ENCODE measurements around the gene CAMSAP1. TPM values are rescaled to one million over a fixed set of nuclear protein-coding genes. Genes with fewer than 3 reads are reported as not detected.
"Not testable (repeated sequence)": the region's sequence is repeated elsewhere in the genome, so short reads cannot be mapped to it uniquely, and the experiment has no call there.

Gene CAMSAP1
- polyA plus RNA-seq, 4 donors, result 1.6 to 6.7 (median 3.2) TPM

DNA sequence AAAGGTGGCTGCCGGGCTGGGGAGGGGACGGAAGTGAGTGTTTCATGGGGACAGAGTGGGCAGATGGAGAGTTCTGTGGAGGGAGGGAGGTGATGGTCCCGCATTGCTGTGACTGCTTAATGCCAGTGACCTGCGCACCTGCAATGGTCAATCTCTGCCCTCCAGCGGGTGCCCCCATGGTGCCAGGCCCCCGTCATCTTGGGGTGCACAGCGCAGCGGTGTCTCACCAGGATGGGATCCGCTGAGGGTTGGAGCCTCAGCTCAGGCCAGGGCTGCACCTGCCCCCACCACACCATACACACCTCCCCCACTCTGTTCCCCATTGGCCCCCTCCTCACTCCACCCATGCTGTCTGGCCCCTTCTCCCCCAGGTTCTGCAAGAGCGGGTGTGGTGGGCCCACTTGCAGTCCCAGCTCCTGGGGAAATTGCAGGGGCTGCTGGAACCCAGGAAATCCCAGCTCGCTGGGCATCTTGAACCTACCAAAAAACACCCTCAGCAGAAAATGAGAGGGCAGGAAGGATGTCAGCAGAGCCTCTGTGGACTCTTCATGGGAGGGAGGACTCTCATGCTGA lies 12.1 kb upstream of the CAMSAP1 start:
- WGBS, 3 donors, result 95 to 99% (median 98%) methylated on average over 10 to 11 of the region's 11 CpGs
- FAIRE-seq (no peak), DNase-seq (no peak)

DNA sequence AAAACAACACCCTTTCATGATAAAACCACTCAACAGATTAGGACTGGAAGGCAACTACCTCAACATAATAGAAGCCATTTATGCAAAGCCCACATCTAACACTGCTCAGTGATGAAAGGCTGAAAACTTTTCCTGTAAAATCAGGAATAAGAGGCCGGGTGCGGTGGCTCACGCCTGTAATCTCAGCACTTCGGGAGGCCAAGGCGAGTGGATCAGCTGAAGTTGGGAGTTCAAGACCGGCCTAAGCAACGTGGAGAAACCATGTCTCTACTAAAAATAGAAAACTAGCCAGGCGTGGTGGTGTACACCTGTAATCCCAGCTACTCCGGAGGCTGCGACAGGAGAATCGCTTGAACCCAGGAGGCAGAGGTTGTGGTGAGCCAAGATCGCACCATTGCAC lies 8.9 kb upstream of the CAMSAP1 start:
- not testable (repeated sequence) for FAIRE-seq, DNase-seq
- 94 to 98% (median 94%) methylated on average over 12 of the region's 12 CpGs for WGBS, 3 donors

More for the DNA sequence above, 12.1 kb upstream of the CAMSAP1 start:
- H3K36me3 ChIP-seq (ENCODE audit: control insufficient read depth in 3 of 3, insufficient read depth in 2 of 3, low read depth in 1 of 3, low read length in 3 of 3), result peaks cover 2 to 15% (median 14%) of the 10 kb centered on the region in 3 donors
- H3K4me1 ChIP-seq (ENCODE audit: control insufficient read depth in 3 of 3, insufficient read depth in 2 of 3, low read depth in 1 of 3, low read length in 2 of 3), result no peaks in the 10 kb centered on the region
- H3K4me3 ChIP-seq (ENCODE audit: low read depth in 1 of 3, low read length in 3 of 3), result no peak overlapping the region
- peaks cover 0 to 49% of the 10 kb centered on the region in 2 donors for H3K9me3 ChIP-seq (ENCODE audit: control insufficient read depth in 2 of 2, insufficient read depth in 1 of 2, low read depth in 1 of 2, low read length in 1 of 2)
- no peak overlapping the region for H3K27ac ChIP-seq (ENCODE audit: low read depth in 1 of 3, low read length in 2 of 3)
- no peaks in the 10 kb centered on the region for H3K27me3 ChIP-seq (ENCODE audit: control insufficient read depth in 3 of 3, insufficient read depth in 3 of 3, low read length in 3 of 3)

DNA sequence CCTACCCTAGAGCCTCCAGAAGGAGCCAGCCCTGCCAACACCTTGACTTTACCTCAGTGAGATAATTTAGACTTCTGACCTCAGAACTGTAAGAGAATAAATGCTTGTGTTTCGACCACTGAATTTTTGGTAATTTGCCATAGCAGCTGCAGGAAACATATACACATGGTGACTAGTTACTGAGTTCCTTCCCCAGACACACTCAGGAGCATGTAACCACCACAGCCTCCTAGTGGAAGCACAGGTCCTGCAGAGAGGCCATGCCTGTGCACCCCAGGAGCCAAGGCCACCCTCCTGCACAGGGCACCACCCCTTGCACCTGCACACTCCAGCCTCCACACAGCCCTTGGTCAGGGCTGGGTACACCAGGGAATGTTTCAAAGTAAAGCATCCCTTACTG lies 7.6 kb upstream of the CAMSAP1 start:
- Histone ChIP-seq H3K36me3 (ENCODE audit: control insufficient read depth in 3 of 3, insufficient read depth in 2 of 3, low read depth in 1 of 3, low read length in 3 of 3) (peaks cover 7 to 35% (median 21%) of the 10 kb centered on the region in 3 donors), H3K27ac (ENCODE audit: low read depth in 1 of 3, low read length in 2 of 3) (no peak overlapping the region), H3K4me1 (ENCODE audit: control insufficient read depth in 3 of 3, insufficient read depth in 2 of 3, low read depth in 1 of 3, low read length in 2 of 3) (no peaks in the 10 kb centered on the region), H3K9me3 (ENCODE audit: control insufficient read depth in 2 of 2, insufficient read depth in 1 of 2, low read depth in 1 of 2, low read length in 1 of 2) (peaks cover 0 to 81% of the 10 kb centered on the region in 2 donors), H3K27me3 (ENCODE audit: control insufficient read depth in 3 of 3, insufficient read depth in 3 of 3, low read length in 3 of 3) (no peaks in the 10 kb centered on the region), H3K4me3 (ENCODE audit: low read depth in 1 of 3, low read length in 3 of 3) (no peak overlapping the region)
- 94 to 100% (median 95%) methylated on average over 1 of the region's 1 CpG for WGBS, 3 donors
- FAIRE-seq (no peak), DNase-seq (no peak)

More for the DNA sequence above, 8.9 kb upstream of the CAMSAP1 start:
- not testable (repeated sequence) for H3K4me3 ChIP-seq (ENCODE audit: low read depth in 1 of 3, low read length in 3 of 3); H3K4me1 ChIP-seq (ENCODE audit: control insufficient read depth in 3 of 3, insufficient read depth in 2 of 3, low read depth in 1 of 3, low read length in 2 of 3); H3K27ac ChIP-seq (ENCODE audit: low read depth in 1 of 3, low read length in 2 of 3); H3K27me3 ChIP-seq (ENCODE audit: control insufficient read depth in 3 of 3, insufficient read depth in 3 of 3, low read length in 3 of 3)
- H3K36me3 ChIP-seq (ENCODE audit: control insufficient read depth in 3 of 3, insufficient read depth in 2 of 3, low read depth in 1 of 3, low read length in 3 of 3), result peaks cover 7 to 29% (median 21%) of the 10 kb centered on the region in 3 donors
- H3K9me3 ChIP-seq (ENCODE audit: control insufficient read depth in 2 of 2, insufficient read depth in 1 of 2, low read depth in 1 of 2, low read length in 1 of 2), result peaks cover 0 to 78% of the 10 kb centered on the region in 2 donors

DNA sequence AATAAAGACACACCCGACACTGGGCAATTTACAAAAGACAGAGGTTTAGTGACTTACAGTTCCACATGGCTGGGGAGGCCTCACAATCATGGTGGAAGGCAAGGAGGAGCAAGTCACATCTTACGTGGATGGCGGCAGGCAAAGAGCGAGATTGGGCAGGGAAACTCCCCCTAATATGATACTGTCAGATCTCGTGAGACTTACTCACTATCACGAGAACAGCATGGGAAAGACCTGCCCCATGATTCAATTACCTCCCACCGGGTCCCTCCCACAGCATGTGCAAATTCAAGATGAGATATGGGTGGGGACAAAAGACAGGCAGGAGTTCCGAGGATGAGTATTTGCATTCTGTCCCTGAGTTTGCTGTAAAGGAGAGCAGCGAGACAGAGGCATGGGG lies 3.9 kb upstream of the CAMSAP1 start:
- not testable (repeated sequence) for H3K4me3 ChIP-seq (ENCODE audit: low read depth in 1 of 3, low read length in 3 of 3); H3K27ac ChIP-seq (ENCODE audit: low read depth in 1 of 3, low read length in 2 of 3); H3K27me3 ChIP-seq (ENCODE audit: control insufficient read depth in 3 of 3, insufficient read depth in 3 of 3, low read length in 3 of 3); DNase-seq; H3K4me1 ChIP-seq (ENCODE audit: control insufficient read depth in 3 of 3, insufficient read depth in 2 of 3, low read depth in 1 of 3, low read length in 2 of 3); FAIRE-seq
- WGBS, 3 donors, result 95 to 98% (median 95%) methylated on average over 9 of the region's 9 CpGs
- Histone ChIP-seq H3K9me3 (ENCODE audit: control insufficient read depth in 2 of 2, insufficient read depth in 1 of 2, low read depth in 1 of 2, low read length in 1 of 2) (peaks cover 0 to 62% of the 10 kb centered on the region in 2 donors), H3K36me3 (ENCODE audit: control insufficient read depth in 3 of 3, insufficient read depth in 2 of 3, low read depth in 1 of 3, low read length in 3 of 3) (peaks cover 7 to 35% (median 21%) of the 10 kb centered on the region in 3 donors)

DNA sequence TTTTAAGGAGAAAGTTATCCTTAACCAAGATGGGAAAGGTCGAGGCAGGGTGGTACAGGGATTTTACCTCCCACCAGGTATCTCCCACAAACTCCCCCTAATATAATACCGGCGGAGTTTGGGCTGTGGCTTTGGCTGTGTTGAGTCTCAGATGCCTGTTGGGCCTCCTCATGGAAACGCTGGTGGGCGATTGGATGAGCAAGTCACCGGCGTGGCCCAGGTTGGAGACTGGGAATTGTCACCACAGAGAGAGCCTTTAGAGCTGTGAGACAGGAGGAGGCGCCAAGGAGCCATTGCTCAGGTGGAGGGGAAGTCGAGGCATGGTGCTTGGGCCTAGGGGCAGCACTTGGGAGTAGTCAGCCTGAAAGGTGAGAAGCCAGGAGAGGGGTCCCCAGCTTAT lies 3.4 kb upstream of the CAMSAP1 start:
- Histone ChIP-seq H3K36me3 (ENCODE audit: control insufficient read depth in 3 of 3, insufficient read depth in 2 of 3, low read depth in 1 of 3, low read length in 3 of 3) (peaks cover 6 to 34% (median 17%) of the 10 kb centered on the region in 3 donors), H3K9me3 (ENCODE audit: control insufficient read depth in 2 of 2, insufficient read depth in 1 of 2, low read depth in 1 of 2, low read length in 1 of 2) (peaks cover 0 to 61% of the 10 kb centered on the region in 2 donors), H3K27ac (ENCODE audit: low read depth in 1 of 3, low read length in 2 of 3) (no peak overlapping the region), H3K4me3 (ENCODE audit: low read depth in 1 of 3, low read length in 3 of 3) (no peak overlapping the region), H3K4me1 (ENCODE audit: control insufficient read depth in 3 of 3, insufficient read depth in 2 of 3, low read depth in 1 of 3, low read length in 2 of 3) (peaks cover 2 to 13% (median 9%) of the 10 kb centered on the region in 3 donors), H3K27me3 (ENCODE audit: control insufficient read depth in 3 of 3, insufficient read depth in 3 of 3, low read length in 3 of 3) (no peaks in the 10 kb centered on the region)
- WGBS, 3 donors, result 97 to 99% (median 98%) methylated on average over 9 of the region's 9 CpGs
- DNase-seq, result no peak
- FAIRE-seq, result no peak

DNA sequence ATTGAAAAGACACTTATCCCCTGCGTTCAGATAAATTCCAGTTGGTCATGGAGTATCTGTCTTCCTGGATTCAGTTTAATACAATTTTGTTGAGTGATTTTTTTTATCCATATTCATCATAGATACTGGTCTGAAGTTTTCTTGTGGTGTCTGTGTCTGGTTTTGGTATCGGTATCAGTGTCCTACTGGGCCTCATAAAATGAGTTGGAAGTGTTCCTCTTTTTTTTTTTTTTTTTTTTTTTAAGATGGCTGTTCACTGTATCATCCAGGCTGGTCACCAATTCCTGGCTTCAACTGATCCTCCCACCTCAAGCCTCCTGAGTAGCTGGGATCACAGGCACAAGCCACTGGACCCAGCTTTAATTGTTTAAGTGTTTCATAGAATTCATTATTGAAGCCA lies 2.9 kb upstream of the CAMSAP1 start:
- FAIRE-seq (no peak), DNase-seq (no peak)
- Histone ChIP-seq H3K27me3 (ENCODE audit: control insufficient read depth in 3 of 3, insufficient read depth in 3 of 3, low read length in 3 of 3) (no peaks in the 10 kb centered on the region), H3K9me3 (ENCODE audit: control insufficient read depth in 2 of 2, insufficient read depth in 1 of 2, low read depth in 1 of 2, low read length in 1 of 2) (peaks cover 0 to 58% of the 10 kb centered on the region in 2 donors), H3K36me3 (ENCODE audit: control insufficient read depth in 3 of 3, insufficient read depth in 2 of 3, low read depth in 1 of 3, low read length in 3 of 3) (peaks cover 6 to 34% (median 11%) of the 10 kb centered on the region in 3 donors), H3K4me1 (ENCODE audit: control insufficient read depth in 3 of 3, insufficient read depth in 2 of 3, low read depth in 1 of 3, low read length in 2 of 3) (peaks cover 2 to 18% (median 15%) of the 10 kb centered on the region in 3 donors), H3K4me3 (ENCODE audit: low read depth in 1 of 3, low read length in 3 of 3) (no peak overlapping the region), H3K27ac (ENCODE audit: low read depth in 1 of 3, low read length in 2 of 3) (no peak overlapping the region)
- 79 to 98% (median 88%) methylated on average over 2 of the region's 2 CpGs for WGBS, 3 donors

DNA sequence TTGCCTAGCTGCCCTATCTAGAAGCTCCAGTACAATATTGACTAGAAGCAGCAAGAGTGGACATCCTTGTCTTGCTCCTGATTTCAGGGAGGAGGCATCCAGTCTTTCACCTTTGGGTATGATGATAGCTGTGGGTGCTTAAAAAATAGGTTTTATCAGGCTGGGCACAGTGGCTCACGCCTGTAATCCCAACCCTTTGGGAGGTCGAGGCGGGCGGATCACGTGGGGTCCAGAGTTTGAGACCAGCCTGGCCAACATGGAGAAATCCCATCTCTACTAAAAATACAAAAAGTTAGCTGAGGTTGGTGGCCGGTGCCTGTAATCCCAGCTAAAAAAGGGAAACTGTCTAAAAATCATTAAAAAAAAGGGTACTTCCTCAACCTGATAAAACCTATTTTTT lies 2.0 kb upstream of the CAMSAP1 start:
- H3K36me3 ChIP-seq (ENCODE audit: control insufficient read depth in 3 of 3, insufficient read depth in 2 of 3, low read depth in 1 of 3, low read length in 3 of 3), result peaks cover 6 to 30% (median 6%) of the 10 kb centered on the region in 3 donors
- peaks cover 0 to 50% of the 10 kb centered on the region in 2 donors for H3K9me3 ChIP-seq (ENCODE audit: control insufficient read depth in 2 of 2, insufficient read depth in 1 of 2, low read depth in 1 of 2, low read length in 1 of 2)
- H3K27ac ChIP-seq (ENCODE audit: low read depth in 1 of 3, low read length in 2 of 3), result no peak overlapping the region
- FAIRE-seq (no peak), DNase-seq (no peak)
- no peaks in the 10 kb centered on the region for H3K27me3 ChIP-seq (ENCODE audit: control insufficient read depth in 3 of 3, insufficient read depth in 3 of 3, low read length in 3 of 3)
- WGBS, 3 donors, result 94 to 96% (median 95%) methylated on average over 6 of the region's 6 CpGs
- H3K4me1 ChIP-seq (ENCODE audit: control insufficient read depth in 3 of 3, insufficient read depth in 2 of 3, low read depth in 1 of 3, low read length in 2 of 3), result peaks cover 2 to 19% (median 18%) of the 10 kb centered on the region in 3 donors
- no peak overlapping the region for H3K4me3 ChIP-seq (ENCODE audit: low read depth in 1 of 3, low read length in 3 of 3)

DNA sequence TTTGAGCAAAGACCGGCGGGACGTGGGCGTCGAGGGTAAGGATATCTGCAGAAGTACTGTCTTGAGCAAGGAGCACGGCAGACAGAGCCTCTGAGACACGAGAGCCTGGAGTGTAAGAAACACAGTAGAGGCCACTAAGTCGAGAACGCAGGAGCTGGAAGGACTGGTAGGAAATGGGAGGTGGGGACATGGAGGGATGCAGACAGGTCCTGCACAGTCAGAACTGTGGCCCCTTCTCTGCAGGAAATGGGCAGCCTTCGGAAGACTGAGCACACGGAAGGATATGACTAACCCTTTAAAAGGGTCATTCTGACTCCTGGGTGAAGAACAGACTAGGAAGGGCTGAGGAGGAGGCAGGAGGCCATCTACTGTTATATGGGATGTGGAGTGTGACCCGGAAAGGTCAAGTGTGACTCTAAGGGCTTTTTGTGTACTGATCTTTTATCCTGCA lies 1.4 kb upstream of the CAMSAP1 start:
- H3K4me1 ChIP-seq (ENCODE audit: control insufficient read depth in 3 of 3, insufficient read depth in 2 of 3, low read depth in 1 of 3, low read length in 2 of 3), result peaks cover 2 to 19% (median 18%) of the 10 kb centered on the region in 3 donors
- H3K27me3 ChIP-seq (ENCODE audit: control insufficient read depth in 3 of 3, insufficient read depth in 3 of 3, low read length in 3 of 3), result no peaks in the 10 kb centered on the region
- no peak for DNase-seq
- no peak for FAIRE-seq
- 85 to 93% (median 91%) methylated on average over 12 of the region's 12 CpGs for whole genome bisulfite sequencing, 3 donors
- peaks cover 0 to 44% of the 10 kb centered on the region in 2 donors for H3K9me3 ChIP-seq (ENCODE audit: control insufficient read depth in 2 of 2, insufficient read depth in 1 of 2, low read depth in 1 of 2, low read length in 1 of 2)
- H3K4me3 ChIP-seq (ENCODE audit: low read depth in 1 of 3, low read length in 3 of 3), result no peak overlapping the region
- H3K36me3 ChIP-seq (ENCODE audit: control insufficient read depth in 3 of 3, insufficient read depth in 2 of 3, low read depth in 1 of 3, low read length in 3 of 3), result peaks cover 5 to 32% (median 6%) of the 10 kb centered on the region in 3 donors
- H3K27ac ChIP-seq (ENCODE audit: low read depth in 1 of 3, low read length in 2 of 3), result no peak overlapping the region
